Activated B cell treated with CpG ODN at 0.5 μM for 24 hours (primary cell): ENCODE measurements around the gene RAPGEF2. TPM values are rescaled to one million over a fixed set of nuclear protein-coding genes. Genes with fewer than 3 reads are reported as not detected.

Experiments used
- ATAC-seq: fragments of 200-7000 bp; cut with Tn5 transposase; one replicate; pipeline ENCODE4 v1.10.0; 2021; ENCODE audit warnings: low read depth, mild to moderate bottlenecking, moderate library complexity
- CTCF ChIA-PET: fragments of 350-600 bp; sonication (Branson Sonifier 250); formaldehyde crosslinking; loops from one replicate; lab custom pipeline; 2021; ENCODE audit warnings: antibody characterized with exemption; lab: Charles Lee
- POLR2A ChIA-PET: fragments of 350-600 bp; sonication (Branson Sonifier 250); formaldehyde crosslinking; loops from one replicate; lab custom pipeline; 2021; ENCODE audit warnings: antibody characterized with exemption; lab: Charles Lee
- DNase-seq: peaks from one replicate; pipeline ENCODE4 v3.0.0; 2022
- H3K27ac Mint-ChIP-seq: one replicate; pipeline ENCODE4 v1.8.0; 2020; ENCODE audit warnings: mixed read lengths
- H3K27me3 Mint-ChIP-seq: one replicate; pipeline ENCODE4 v1.8.0; 2021; ENCODE audit warnings: mixed read lengths
- H3K36me3 Mint-ChIP-seq: one replicate; pipeline ENCODE4 v1.8.0; 2021; ENCODE audit warnings: low read depth, mixed read lengths
- H3K4me1 Mint-ChIP-seq: one replicate; pipeline ENCODE4 v1.8.0; 2021; ENCODE audit warnings: mixed read lengths
- H3K4me3 Mint-ChIP-seq: one replicate; pipeline ENCODE4 v1.8.0; 2020; ENCODE audit warnings: mild to moderate bottlenecking, mixed read lengths
- H3K9me3 Mint-ChIP-seq: one replicate; pipeline ENCODE4 v1.8.0; 2020; ENCODE audit warnings: mixed read lengths
- intact Hi-C: fragments of 100-400 bp; cut with micrococcal nuclease; formaldehyde crosslinking; loops from one replicate; pipeline ENCODE4 v1.15.1; 2024
- total RNA-seq: library from RNA; stranded (reverse); gene quantifications from 2 replicates; pipeline ENCODE4 v1.2.3, GENCODE V29; 2022
- TF ChIP-seq, protein P1 (sequence below): fragments of 200-600 bp; IDR thresholded peaks from one replicate; pipeline ENCODE4 v1.8.0; 2022; ENCODE audit warnings: antibody characterized with exemption, mild to moderate bottlenecking

The RAPGEF2 gene
- total RNA-seq, 1 donor from 2014 or later, result 22.9 TPM

DNA sequence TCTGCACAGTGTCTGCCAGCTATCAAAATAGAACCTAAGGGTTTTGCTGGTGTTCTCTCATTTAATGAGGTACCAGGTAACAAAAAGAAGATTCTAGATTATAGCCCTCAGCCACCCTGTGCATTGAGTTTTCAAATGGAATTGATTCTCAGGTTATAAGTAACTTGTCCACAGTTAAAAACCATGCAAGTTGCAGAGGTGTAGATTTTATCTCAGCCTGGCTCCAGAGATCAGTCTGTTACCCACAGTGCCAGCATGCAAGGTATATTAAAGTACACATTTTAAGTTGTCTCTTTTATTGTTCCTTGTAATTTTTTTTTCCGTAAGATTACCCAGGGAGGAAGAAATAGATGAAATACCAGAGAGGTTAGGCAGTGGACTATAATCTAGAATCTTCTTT is 59.7 kb downstream of the RAPGEF2 start:
- Mint-ChIP-seq H3K27ac (no peak overlapping the region), H3K9me3 (no peaks in the 10 kb centered on the region), H3K4me3 (no peak overlapping the region), H3K27me3 (peaks cover 9% of the 10 kb centered on the region), H3K36me3 (no peaks in the 10 kb centered on the region), H3K4me1 (peaks cover 3% of the 10 kb centered on the region)
- ChIA-PET POLR2A (no interaction called here), CTCF (interaction anchor here (0.9 kb wide), 1 partner anchor 41 kb away, joined by 5 read pairs; no protein-coding TSS in a partner anchor)
- intact Hi-C loops, result no loop called here
- ATAC-seq (no peak), DNase-seq (no peak)
- TF ChIP-seq, protein P1, sequence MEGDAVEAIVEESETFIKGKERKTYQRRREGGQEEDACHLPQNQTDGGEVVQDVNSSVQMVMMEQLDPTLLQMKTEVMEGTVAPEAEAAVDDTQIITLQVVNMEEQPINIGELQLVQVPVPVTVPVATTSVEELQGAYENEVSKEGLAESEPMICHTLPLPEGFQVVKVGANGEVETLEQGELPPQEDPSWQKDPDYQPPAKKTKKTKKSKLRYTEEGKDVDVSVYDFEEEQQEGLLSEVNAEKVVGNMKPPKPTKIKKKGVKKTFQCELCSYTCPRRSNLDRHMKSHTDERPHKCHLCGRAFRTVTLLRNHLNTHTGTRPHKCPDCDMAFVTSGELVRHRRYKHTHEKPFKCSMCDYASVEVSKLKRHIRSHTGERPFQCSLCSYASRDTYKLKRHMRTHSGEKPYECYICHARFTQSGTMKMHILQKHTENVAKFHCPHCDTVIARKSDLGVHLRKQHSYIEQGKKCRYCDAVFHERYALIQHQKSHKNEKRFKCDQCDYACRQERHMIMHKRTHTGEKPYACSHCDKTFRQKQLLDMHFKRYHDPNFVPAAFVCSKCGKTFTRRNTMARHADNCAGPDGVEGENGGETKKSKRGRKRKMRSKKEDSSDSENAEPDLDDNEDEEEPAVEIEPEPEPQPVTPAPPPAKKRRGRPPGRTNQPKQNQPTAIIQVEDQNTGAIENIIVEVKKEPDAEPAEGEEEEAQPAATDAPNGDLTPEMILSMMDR, result no peak

DNA sequence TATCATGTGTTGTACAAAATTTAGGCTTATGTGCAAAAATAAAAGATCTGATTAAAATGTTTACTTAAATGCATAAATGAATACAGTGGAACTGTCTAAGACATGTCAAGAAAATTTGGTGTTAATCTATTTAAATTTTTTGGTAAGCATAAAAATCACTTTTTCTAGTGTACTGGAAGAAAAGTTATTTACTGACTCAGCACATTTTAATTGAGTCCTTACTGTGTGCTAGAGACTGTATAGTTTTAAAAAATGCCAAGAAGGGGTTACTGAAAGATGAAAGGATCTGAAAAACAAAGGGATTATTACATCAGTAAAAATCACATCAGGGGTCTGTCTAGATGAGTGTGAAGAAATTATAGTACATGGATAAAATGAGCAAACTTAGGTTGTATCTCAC is 60.6 kb downstream of the RAPGEF2 start:
- Mint-ChIP-seq H3K9me3 (no peaks in the 10 kb centered on the region), H3K4me1 (peaks cover 3% of the 10 kb centered on the region), H3K36me3 (no peaks in the 10 kb centered on the region), H3K27me3 (peaks cover 11% of the 10 kb centered on the region), H3K27ac (no peak overlapping the region), H3K4me3 (no peak overlapping the region)
- ChIA-PET CTCF (no interaction called here), POLR2A (no interaction called here)
- no peak for ATAC-seq
- no peak for DNase-seq
- intact Hi-C loops, result no loop called here
- TF ChIP-seq, protein P1, result no peak

DNA sequence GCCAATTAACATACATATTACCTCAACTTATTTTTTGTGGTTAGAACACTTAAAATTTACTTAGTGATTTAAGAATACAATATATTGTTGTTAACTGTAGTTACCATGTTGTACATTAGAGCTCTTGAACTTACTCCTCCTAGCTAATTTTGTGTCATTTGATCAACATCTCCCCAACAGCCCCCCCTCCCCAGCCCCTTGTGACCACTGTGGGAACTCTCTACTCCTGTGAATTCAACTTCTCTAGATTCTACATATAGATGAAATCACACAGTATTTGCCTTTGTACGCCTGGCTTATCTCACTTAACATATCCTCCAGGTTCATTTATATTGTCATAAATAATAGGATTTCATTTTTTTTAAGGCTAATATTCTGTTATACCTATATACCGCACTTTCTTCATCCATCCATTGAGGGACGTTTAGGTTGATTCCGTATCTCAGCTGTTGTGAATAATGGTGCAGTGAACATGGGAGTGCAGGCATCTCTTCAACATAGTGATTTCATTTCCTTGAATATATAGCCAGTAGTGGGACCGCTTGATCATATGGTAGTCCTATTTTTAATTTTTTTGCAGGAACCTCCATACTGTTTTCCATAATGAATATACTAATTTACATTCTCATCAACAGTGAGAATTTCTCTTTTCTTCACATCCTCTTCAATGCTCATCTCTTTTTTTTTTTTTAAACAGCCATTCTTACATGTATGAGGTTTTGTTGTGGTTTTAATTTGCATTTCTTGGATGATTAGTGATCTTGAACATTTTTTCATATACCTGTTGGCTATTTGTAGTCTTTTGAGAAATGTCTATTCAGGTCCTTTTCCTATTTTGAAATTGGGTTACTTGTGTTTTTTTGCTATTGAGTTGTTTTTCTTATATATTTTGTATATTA is 66.8 kb downstream of the RAPGEF2 start:
- Mint-ChIP-seq H3K4me1 (peaks cover 37% of the 10 kb centered on the region), H3K27me3 (peaks cover 15% of the 10 kb centered on the region), H3K9me3 (no peaks in the 10 kb centered on the region), H3K27ac (no peak overlapping the region), H3K36me3 (no peaks in the 10 kb centered on the region), H3K4me3 (no peak overlapping the region)
- DNase-seq (no peak), ATAC-seq (no peak)
- intact Hi-C loops, result loop anchor here (10.0 kb wide), 1 partner anchor 1175 kb away; no protein-coding TSS in a partner anchor
- POLR2A ChIA-PET, result no interaction called here
- CTCF ChIA-PET, result no interaction called here
- TF ChIP-seq, protein P1, result no peak

GRCh38 chr4:159171287-159171686 is 68.4 kb downstream of the RAPGEF2 start:
- H3K9me3 Mint-ChIP-seq, result no peaks in the 10 kb centered on the region
- no peaks in the 10 kb centered on the region for H3K36me3 Mint-ChIP-seq
- intact Hi-C loops, result loop anchor here (10.0 kb wide), 1 partner anchor 1176 kb away; no protein-coding TSS in a partner anchor
- POLR2A ChIA-PET, result no interaction called here
- TF ChIP-seq, protein P1, result no peak
- DNase-seq (no peak), ATAC-seq (no peak)
- no peak overlapping the region for H3K27ac Mint-ChIP-seq
- peaks cover 47% of the 10 kb centered on the region for H3K4me1 Mint-ChIP-seq
- peaks cover 17% of the 10 kb centered on the region for H3K27me3 Mint-ChIP-seq
- no peak overlapping the region for H3K4me3 Mint-ChIP-seq
- CTCF ChIA-PET, result interaction anchor here (0.7 kb wide), 1 partner anchor 313 kb away, joined by 4 read pairs; no protein-coding TSS in a partner anchor

GRCh38 chr4:159173886-159174285 is 71.0 kb downstream of the RAPGEF2 start:
- Mint-ChIP-seq H3K27me3 (peaks cover 10% of the 10 kb centered on the region), H3K36me3 (no peaks in the 10 kb centered on the region), H3K4me3 (no peak overlapping the region), H3K9me3 (no peaks in the 10 kb centered on the region), H3K4me1 (peaks cover 60% of the 10 kb centered on the region), H3K27ac (no peak overlapping the region)
- DNase-seq (no peak), ATAC-seq (no peak)
- ChIA-PET CTCF (interaction anchor here (0.8 to 1.2 kb wide), 2 partner anchors 310 to 317 kb away, joined by 3 to 5 read pairs; no protein-coding TSS in a partner anchor), POLR2A (no interaction called here)
- TF ChIP-seq, protein P1, result no peak
- intact Hi-C loops, result loop anchor here (2.0 to 10.0 kb wide), 3 partner anchors 451 to 1179 kb away; partner anchors contain the start of genes ETFDH and PPID
